Tibial nerve (tissue), 4 donors: ENCODE data around the gene OPN1LW.

Experiments
- EP300 ChIP-seq, 2 donors: sonication (generic); formaldehyde crosslinking; IDR thresholded peaks; one replicate each; pipeline ENCODE4 v1.6.1; 2017; ENCODE audit warnings: antibody characterized with exemption in 2 of 2, mild to moderate bottlenecking in 1 of 2
- TF ChIP-seq, protein P1 (sequence below), 5 experiments: fragments of 200-600 bp in 3 of 5; fragments of 450-650 bp in 2 of 5; sonication (generic) in 3 of 5; IDR thresholded peaks; one replicate each; pipeline ENCODE4 v1.5.1; 2016 to 2019; ENCODE audit warnings: antibody characterized with exemption in 5 of 5, mild to moderate bottlenecking in 3 of 5, moderate library complexity in 2 of 5

DNA sequence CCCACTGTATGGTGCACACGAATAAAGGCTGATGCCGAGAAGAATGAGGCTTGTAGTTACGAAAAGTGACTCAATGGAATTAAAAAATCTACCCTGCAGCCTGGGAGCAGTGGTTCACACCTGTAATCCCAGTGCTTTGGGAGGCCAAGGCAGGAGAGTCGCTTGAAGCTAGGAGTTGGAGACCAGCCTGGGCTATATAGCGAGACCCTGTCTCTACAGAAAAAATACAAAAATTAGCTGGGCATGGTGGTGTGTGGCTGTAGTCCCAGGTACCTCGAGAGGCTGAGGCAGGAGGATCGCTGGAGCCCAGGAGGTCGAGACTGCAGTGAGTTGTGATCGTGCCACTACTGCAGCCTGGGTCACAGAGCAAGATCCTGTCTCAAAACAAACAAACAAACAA is 11.7 kb upstream of the OPN1LW start:
- TF ChIP-seq, protein P1, sequence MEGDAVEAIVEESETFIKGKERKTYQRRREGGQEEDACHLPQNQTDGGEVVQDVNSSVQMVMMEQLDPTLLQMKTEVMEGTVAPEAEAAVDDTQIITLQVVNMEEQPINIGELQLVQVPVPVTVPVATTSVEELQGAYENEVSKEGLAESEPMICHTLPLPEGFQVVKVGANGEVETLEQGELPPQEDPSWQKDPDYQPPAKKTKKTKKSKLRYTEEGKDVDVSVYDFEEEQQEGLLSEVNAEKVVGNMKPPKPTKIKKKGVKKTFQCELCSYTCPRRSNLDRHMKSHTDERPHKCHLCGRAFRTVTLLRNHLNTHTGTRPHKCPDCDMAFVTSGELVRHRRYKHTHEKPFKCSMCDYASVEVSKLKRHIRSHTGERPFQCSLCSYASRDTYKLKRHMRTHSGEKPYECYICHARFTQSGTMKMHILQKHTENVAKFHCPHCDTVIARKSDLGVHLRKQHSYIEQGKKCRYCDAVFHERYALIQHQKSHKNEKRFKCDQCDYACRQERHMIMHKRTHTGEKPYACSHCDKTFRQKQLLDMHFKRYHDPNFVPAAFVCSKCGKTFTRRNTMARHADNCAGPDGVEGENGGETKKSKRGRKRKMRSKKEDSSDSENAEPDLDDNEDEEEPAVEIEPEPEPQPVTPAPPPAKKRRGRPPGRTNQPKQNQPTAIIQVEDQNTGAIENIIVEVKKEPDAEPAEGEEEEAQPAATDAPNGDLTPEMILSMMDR (IDR thresholded peaks at IDR 0.05), result no peak
- TF ChIP-seq EP300 (IDR thresholded peaks at IDR 0.05), result no peak
